Loucy (cell line): ENCODE results near the gene MYH13.

ENCODE experiments used
- CTCF ChIP-seq: fragments of 200-600 bp; sonication (generic); conservative IDR thresholded peaks from 2 replicates; pipeline ENCODE4 v1.5.1; 2014; ENCODE audit warnings: mild to moderate bottlenecking, antibody characterized with exemption, low read length
- EZH2phosphoT487 ChIP-seq: fragments of 200-600 bp; IDR thresholded peaks from 2 replicates; pipeline ENCODE4 v1.6.1; 2018; ENCODE audit warnings: antibody characterized with exemption, mild to moderate bottlenecking, moderate library complexity, borderline replicate concordance

GRCh38 chr17:10339051-10339450 is 33.8 kb downstream of the MYH13 start:
- TF ChIP-seq CTCF, result no peak
- no peak for TF ChIP-seq EZH2phosphoT487
